HG02759 (cell line): ENCODE results near the gene NAP1L4.
"Not testable (repeated sequence)": the region's sequence is repeated elsewhere in the genome, so short reads cannot be mapped to it uniquely, and the experiment has no call there.

Experiments used
- ATAC-seq: cut with Tn5 transposase; IDR thresholded peaks from one replicate; pipeline ENCODE4 v1.9.1; 2021; ENCODE audit warnings: mild to moderate bottlenecking, moderate library complexity; ENCODE audit not compliant: unreplicated experiment

Gene NAP1L4

GRCh38 chr11:2940147-2940920 lies 51.8 kb downstream of the NAP1L4 start:
- no peak for ATAC-seq

- not testable (repeated sequence) for ATAC-seq
Observed at GRCh38 chr11:2938458-2939418, 53.4 kb downstream of the NAP1L4 start.

GRCh38 chr11:2937641-2938457 lies 54.3 kb downstream of the NAP1L4 start:
- ATAC-seq, result not testable (repeated sequence)

- no peak for ATAC-seq
Observed at GRCh38 chr11:2934611-2935239, 57.4 kb downstream of the NAP1L4 start.

- ATAC-seq, result no peak
Observed at GRCh38 chr11:2934021-2934550, 58.0 kb downstream of the NAP1L4 start.

GRCh38 chr11:2933375-2934020 lies 58.6 kb downstream of the NAP1L4 start:
- ATAC-seq, result no peak

GRCh38 chr11:2932850-2933251 lies 59.3 kb downstream of the NAP1L4 start:
- no peak for ATAC-seq

GRCh38 chr11:2931771-2932738 lies 60.1 kb downstream of the NAP1L4 start:
- no peak for ATAC-seq

- ATAC-seq, result no peak
Observed at GRCh38 chr11:2931420-2931746, 60.7 kb downstream of the NAP1L4 start.

- ATAC-seq, result peak; percentile 45
Observed at GRCh38 chr11:2930704-2931419, 61.3 kb downstream of the NAP1L4 start.

GRCh38 chr11:2929950-2930703 lies 62.0 kb downstream of the NAP1L4 start:
- ATAC-seq, result peak; percentile 26

GRCh38 chr11:2929531-2929949 lies 62.6 kb downstream of the NAP1L4 start:
- no peak for ATAC-seq

- ATAC-seq, result no peak
Observed at GRCh38 chr11:2928605-2929530, 63.3 kb downstream of the NAP1L4 start, which contains the start of gene PHLDA2. Gene PHLDA2 (minus strand): TSS chr11:2929420. CDS start chr11:2929364, 56 bp downstream.

- ATAC-seq, result no peak
Observed at GRCh38 chr11:2927851-2928604, 64.1 kb downstream of the NAP1L4 start.

GRCh38 chr11:2927121-2927800 lies 64.9 kb downstream of the NAP1L4 start:
- ATAC-seq, result no peak
